Measurements from ENCODE around the gene PDILT. TPM values are rescaled to one million over a fixed set of nuclear protein-coding genes. Genes with fewer than 3 reads are reported as not detected.

The PDILT gene
- total RNA-seq, 1 experiment from 2014 or later, result not detected

GRCh38 chr16:20352615-20353014 is 51.9 kb downstream of the PDILT start, which contains the start of gene UMOD:
Gene UMOD, minus strand, starts transcription at chr16:20352715. Its CDS starts 1,978 bp downstream, at chr16:20350737.
- no peak within 1 kb of the TSS for H2BK5ac ChIP-seq (ENCODE audit: insufficient read length, low read length)
- H3K79me2 ChIP-seq (ENCODE audit: insufficient read depth, low read length), result no peaks in the 10 kb centered on the region
- H3K18ac ChIP-seq (ENCODE audit: insufficient read length, low read depth, low read length), result no peak within 1 kb of the TSS
- peaks cover 9 to 11% of the 10 kb centered on the region in 2 experiments for H3K4me1 Mint-ChIP-seq
- H4K91ac ChIP-seq (ENCODE audit: insufficient read length, low read depth, low read length), result no peak within 1 kb of the TSS
- H3T11ph ChIP-seq (ENCODE audit: low read length), result no peak within 1 kb of the TSS
- H4K5ac ChIP-seq (ENCODE audit: insufficient read length, low read depth, low read length), result no peak within 1 kb of the TSS
- H3K4ac ChIP-seq (ENCODE audit: low read depth, low read length), result no peak within 1 kb of the TSS
- H3K4me2 ChIP-seq (ENCODE audit: insufficient read depth, insufficient read length, low read length), result no peak within 1 kb of the TSS
- no peak within 1 kb of the TSS for H3K14ac ChIP-seq (ENCODE audit: insufficient read depth, low read length)
- no peaks in the 10 kb centered on the region for H4K20me1 ChIP-seq (ENCODE audit: control insufficient read depth, insufficient read depth, insufficient read length)
- H2BK20ac ChIP-seq (ENCODE audit: low read depth, low read length, poor library complexity, severe bottlenecking), result no peak within 1 kb of the TSS
- H3K36me3 Mint-ChIP-seq (ENCODE audit: insufficient read depth in 1 of 3, low read depth in 3 of 3), result peaks cover 0 to 5% (median 2%) of the 10 kb centered on the region in 3 experiments; a peak in 4 of 7 replicates
- H4K8ac ChIP-seq (replicated peaks; ENCODE audit: insufficient read length, low read depth, low read length), result no peak within 1 kb of the TSS
- H3K4me3 Mint-ChIP-seq, result no peak within 1 kb of the TSS
- no peak for DNase-seq
- no peak within 1 kb of the TSS for H2AK5ac ChIP-seq (ENCODE audit: insufficient read length, low read length)
- no peaks in the 10 kb centered on the region for H3K23me2 ChIP-seq (ENCODE audit: insufficient read length, low read depth, low read length, poor library complexity, severe bottlenecking)
- no peak within 1 kb of the TSS for H2BK12ac ChIP-seq (ENCODE audit: insufficient read length, low read depth, low read length)
- H3K27me3 ChIP-seq (ENCODE audit: insufficient read depth, low read length), result no peaks in the 10 kb centered on the region
- H3K27ac Mint-ChIP-seq, result no peak within 1 kb of the TSS; a peak in 1 of 7 replicates
- no peaks in the 10 kb centered on the region for H3K9me3 ChIP-seq (ENCODE audit: control insufficient read depth, low read depth, low read length)
- H2AFZ ChIP-seq (ENCODE audit: low read length), result no peak within 1 kb of the TSS
- peaks cover 7 to 11% of the 10 kb centered on the region in 2 experiments for H3K9me3 Mint-ChIP-seq
- H3K23ac ChIP-seq (ENCODE audit: insufficient read length, low read depth, low read length), result no peak within 1 kb of the TSS
- H3K27ac ChIP-seq (ENCODE audit: insufficient read length, low read depth, low read length), result no peak within 1 kb of the TSS
- no CpG with 5 or more reads among the region's 2 CpGs for WGBS (ENCODE audit: extremely low coverage, insufficient read length, low lambda C conversion rate)
- no peak within 1 kb of the TSS for H2BK15ac ChIP-seq (ENCODE audit: low read depth, low read length)
- TF ChIP-seq CTCF (conservative IDR thresholded peaks at IDR 0.05), result no peak
- no peaks in the 10 kb centered on the region for H3K4me1 ChIP-seq (ENCODE audit: insufficient read depth, low read length)
- no peak within 1 kb of the TSS for H2BK120ac ChIP-seq (ENCODE audit: low read depth, low read length, poor library complexity, severe bottlenecking)
- no peak within 1 kb of the TSS for H3K56ac ChIP-seq (ENCODE audit: insufficient read length, low read depth, low read length)
- H3K79me1 ChIP-seq (ENCODE audit: insufficient read depth, low read depth, low read length, poor library complexity, severe bottlenecking), result no peaks in the 10 kb centered on the region
- H3K27me3 Mint-ChIP-seq (ENCODE audit: low read depth), result peaks cover 2% of the 10 kb centered on the region; the same call in 1 of the 2 replicates
- H3K9ac ChIP-seq (ENCODE audit: extremely low read depth, insufficient read length, low read length), result no peak within 1 kb of the TSS

Data from H9 (cell line).